Neural cell (in vitro differentiated cells): Measurements from ENCODE around the gene ZNF688.

Experiments
- CTCF ChIP-seq: fragments of 450-650 bp; IDR thresholded peaks from 2 replicates; pipeline ENCODE4 v1.5.1; 2014; ENCODE audit warnings: antibody characterized with exemption, mild to moderate bottlenecking, moderate library complexity; ENCODE audit not compliant: poor library complexity, severe bottlenecking
- EP300 ChIP-seq: fragments of 450-650 bp; conservative IDR thresholded peaks from 2 replicates; pipeline ENCODE4 v1.6.1; 2014; ENCODE audit warnings: antibody characterized with exemption, mild to moderate bottlenecking, moderate library complexity; ENCODE audit not compliant: poor library complexity, severe bottlenecking
- TF ChIP-seq, protein P1 (sequence below): IDR thresholded peaks from 2 replicates; pipeline ENCODE4 v1.6.1; 2012; ENCODE audit warnings: borderline replicate concordance

DNA sequence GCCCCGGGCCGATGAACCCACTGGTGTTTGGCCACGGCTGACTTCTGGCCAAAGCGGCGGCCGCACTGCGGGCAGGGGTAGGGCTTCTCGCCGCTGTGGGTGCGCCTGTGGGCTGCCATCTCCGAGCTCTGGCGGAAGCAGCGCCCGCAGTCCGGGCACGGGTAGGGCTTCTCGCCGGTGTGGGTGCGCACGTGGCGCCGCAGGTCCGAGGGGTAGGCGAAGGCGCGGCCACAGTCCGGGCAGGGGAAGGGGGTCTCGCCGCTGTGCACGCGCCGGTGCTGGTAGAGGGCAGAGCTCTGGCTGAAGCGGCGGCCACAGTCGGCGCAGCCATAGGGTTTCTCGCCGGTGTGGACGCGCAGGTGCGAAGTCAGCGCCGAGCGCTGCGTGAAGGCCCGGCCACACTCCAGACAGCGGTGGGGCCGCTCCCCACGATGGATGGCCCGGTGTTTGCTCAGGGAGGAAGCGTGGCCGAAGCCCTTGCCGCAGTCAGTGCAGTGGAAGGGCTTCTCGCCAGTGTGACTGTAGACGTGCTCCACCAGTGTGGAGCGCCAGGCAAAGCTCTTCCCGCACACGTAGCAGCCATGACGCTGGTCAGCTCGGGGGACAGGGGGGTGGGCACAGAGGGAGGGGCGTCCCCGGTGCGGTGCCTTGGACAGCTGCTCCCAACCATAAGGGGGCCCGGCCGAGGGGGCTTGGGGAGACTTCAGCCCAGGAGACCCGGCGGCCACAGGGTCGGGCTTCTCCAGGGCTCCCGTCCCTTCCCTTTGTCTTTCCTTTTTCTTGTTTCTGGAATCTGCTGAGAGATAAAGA lies 16.0 kb downstream of the ZNF688 start:
- TF ChIP-seq, protein P1, sequence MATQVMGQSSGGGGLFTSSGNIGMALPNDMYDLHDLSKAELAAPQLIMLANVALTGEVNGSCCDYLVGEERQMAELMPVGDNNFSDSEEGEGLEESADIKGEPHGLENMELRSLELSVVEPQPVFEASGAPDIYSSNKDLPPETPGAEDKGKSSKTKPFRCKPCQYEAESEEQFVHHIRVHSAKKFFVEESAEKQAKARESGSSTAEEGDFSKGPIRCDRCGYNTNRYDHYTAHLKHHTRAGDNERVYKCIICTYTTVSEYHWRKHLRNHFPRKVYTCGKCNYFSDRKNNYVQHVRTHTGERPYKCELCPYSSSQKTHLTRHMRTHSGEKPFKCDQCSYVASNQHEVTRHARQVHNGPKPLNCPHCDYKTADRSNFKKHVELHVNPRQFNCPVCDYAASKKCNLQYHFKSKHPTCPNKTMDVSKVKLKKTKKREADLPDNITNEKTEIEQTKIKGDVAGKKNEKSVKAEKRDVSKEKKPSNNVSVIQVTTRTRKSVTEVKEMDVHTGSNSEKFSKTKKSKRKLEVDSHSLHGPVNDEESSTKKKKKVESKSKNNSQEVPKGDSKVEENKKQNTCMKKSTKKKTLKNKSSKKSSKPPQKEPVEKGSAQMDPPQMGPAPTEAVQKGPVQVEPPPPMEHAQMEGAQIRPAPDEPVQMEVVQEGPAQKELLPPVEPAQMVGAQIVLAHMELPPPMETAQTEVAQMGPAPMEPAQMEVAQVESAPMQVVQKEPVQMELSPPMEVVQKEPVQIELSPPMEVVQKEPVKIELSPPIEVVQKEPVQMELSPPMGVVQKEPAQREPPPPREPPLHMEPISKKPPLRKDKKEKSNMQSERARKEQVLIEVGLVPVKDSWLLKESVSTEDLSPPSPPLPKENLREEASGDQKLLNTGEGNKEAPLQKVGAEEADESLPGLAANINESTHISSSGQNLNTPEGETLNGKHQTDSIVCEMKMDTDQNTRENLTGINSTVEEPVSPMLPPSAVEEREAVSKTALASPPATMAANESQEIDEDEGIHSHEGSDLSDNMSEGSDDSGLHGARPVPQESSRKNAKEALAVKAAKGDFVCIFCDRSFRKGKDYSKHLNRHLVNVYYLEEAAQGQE: no peak
- TF ChIP-seq CTCF (no peak), EP300 (no peak)
